GM21786 (cell line): ENCODE measurements around the gene PPM1L.

Experiments
- ATAC-seq: cut with Tn5 transposase; IDR thresholded peaks from one replicate; pipeline ENCODE4 v1.9.1; 2021; ENCODE audit not compliant: unreplicated experiment

The PPM1L gene

DNA sequence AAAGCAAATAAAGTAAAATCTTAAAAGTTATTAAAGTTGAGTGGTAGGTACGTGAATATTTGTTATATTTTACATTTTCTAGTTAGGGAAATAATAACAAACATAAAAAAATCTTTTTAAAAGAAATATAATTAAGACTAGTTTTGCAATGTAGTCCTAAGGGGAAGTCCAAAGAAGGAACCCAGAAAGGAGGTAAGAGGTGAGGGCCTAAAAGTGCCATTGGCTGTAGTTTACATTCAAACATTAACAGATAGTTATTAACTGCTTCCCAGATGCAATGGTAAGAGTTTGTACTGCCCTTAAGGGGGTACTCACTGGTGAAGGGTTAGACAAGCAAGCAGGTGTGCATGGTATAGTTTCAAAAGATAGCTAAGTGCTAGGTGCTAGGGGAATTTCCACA is 269.9 kb downstream of the PPM1L start:
- no peak for ATAC-seq

DNA sequence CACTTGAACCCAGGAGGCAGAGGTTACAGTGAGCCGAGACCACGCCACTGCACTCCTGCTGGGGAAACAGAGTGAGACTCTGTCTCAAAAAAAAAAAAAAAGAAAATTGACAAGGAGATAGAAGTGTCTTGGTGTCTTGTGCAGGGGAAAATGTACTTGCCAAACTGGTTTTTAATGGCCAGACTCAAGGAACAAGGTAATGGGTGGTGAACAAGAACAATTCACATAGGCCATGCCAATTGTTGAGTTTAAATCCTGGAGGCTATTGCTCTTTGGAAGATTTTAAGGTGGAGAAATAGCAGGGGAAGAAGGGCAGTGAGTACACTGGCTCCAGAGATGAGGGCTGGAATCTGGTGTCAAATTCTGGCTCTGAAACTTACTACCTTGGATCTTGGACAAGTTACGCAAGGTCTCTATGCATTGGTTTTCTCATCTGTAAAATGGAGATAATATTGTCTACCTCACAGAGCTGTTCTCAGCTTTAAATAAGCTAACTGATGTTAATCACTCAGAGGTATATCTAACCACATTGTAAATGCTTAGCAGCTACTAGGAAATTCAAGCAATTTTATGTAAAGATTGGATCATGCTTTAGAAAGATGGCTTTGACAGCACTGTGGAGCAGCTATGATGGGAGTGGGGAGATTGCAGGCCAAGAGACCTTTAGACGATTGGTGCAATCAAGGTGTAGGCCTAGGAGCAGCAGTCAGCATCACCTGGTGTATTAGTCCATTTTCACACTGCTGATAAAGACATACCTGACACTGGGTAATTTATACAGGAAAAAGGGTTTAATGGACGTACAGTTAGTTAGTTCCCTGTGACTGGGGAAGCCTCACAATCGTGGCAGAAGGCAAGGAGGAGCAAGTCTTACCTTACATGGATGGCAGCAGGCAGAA is 270.8 kb downstream of the PPM1L start:
- no peak for ATAC-seq

GRCh38 chr3:161028555-161029153 is 272.6 kb downstream of the PPM1L start:
- no peak for ATAC-seq

DNA sequence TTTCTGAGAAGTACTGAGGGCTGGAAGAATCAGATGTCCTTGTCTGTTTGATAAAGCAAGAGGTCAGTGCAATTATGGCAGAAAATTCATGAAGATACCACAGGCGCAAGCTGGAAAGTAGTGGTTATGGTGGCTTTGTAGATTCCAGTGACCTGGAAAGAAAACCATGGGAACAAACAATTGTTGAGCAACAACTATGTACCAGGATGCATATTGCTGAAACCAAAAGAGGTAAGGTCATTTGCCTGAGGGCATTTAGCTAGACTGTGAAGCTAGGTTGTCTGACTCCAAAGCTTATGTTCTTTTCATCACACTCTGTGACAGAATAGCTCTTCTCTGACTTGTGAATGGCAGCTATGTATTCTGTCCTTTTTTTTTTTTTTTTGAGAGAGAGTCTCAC is 275.1 kb downstream of the PPM1L start:
- ATAC-seq, result no peak

DNA sequence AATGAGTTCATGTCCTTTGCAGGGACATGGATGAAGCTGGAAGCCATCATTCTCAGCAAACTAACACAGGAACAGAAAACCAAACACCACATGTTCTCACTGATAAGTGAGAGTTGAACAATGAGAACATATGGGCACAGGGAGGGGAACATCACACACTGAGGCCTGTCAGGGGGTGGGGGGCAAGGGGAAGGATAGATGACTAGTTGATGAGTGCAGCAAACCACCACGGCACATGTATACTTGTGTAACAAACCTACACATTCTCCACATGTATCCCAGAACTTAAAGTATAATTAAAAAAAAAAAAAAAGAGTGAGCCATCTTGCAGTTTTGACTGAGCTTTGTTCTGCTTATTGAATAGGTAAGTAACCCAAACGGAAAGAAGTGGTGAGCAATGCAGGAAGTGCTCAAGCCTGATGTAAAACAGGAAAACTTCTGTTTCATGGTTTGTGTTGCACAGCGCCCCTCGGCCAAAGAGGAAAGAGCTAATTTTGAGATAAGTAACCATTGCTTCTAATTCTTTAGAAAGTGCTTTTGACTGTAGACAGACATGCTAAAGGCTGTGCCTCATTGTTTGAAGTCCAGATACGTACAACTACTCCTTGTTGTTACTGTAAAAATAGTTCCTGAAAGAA is 279.0 kb downstream of the PPM1L start:
- peak; percentile 94 for ATAC-seq

GRCh38 chr3:161035711-161036110 is 279.7 kb downstream of the PPM1L start:
- no peak for ATAC-seq

GRCh38 chr3:161038725-161039124 is 282.7 kb downstream of the PPM1L start:
- ATAC-seq, result no peak

GRCh38 chr3:161042023-161042501 is 286.0 kb downstream of the PPM1L start:
- ATAC-seq, result peak; percentile 58

GRCh38 chr3:161043336-161044035 is 287.5 kb downstream of the PPM1L start:
- ATAC-seq, result peak; percentile 87

- ATAC-seq, result no peak
Observed at GRCh38 chr3:161049683-161050248, 293.7 kb downstream of the PPM1L start.

- ATAC-seq, result peak; percentile 70
Observed at GRCh38 chr3:161050935-161051334, 294.9 kb downstream of the PPM1L start.

GRCh38 chr3:161051856-161052255 is 295.8 kb downstream of the PPM1L start:
- no peak for ATAC-seq

DNA sequence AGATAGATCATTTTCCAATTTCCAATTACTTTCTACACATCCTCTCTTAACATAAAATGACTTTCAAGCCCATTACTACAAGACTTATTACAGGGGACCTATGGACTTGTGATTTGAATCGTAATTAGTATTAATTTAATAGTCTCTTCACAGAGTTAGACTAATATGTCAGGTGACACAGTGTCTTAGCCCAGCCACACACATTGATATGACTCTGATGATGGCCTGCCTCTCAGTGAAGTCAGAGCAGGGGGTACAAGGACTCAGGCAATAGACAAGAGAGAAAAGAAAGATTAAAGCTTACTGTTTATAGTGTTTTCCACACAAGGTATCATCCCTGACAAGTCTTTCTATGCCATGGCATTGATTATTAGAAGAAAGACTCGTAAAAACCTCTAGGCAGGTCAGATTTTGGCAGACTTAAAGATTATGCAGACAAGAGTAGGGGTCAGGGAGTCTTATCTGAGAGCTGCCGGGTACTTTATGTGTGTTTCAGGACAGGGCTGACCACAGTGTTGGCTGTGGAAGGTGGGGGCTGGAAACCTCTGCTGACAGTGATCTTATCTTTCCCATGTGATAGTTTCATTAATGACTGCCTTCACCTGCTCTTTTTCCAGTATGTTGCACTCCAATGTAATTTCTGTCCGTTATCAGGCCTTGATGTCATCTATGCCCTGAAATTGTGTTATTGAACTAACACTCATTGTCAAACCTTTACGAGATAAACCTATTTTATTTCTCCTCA is 299.0 kb downstream of the PPM1L start:
- ATAC-seq, result no peak

DNA sequence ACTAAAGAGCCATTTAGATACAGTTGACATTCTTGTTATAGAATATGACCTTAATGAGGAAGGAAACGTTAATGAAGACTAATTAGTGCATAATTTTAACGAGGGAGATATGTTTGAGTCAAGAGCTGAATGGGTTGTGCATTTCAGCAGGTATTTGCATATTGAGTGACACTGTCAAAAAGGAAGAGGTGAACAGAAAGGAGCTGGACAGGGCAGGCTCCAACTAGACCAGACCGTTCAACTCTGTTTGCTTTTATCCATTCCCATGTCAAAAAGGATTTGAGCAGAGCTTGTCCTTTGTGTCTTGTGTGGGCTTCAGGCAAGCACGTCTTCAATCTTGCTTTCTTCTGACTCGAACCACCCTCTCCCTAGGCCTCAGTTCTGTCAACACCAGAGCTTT is 308.4 kb downstream of the PPM1L start:
- no peak for ATAC-seq

- no peak for ATAC-seq
Observed at GRCh38 chr3:161066930-161067329, 310.9 kb downstream of the PPM1L start.

GRCh38 chr3:161067335-161067734 is 311.3 kb downstream of the PPM1L start:
- no peak for ATAC-seq

DNA sequence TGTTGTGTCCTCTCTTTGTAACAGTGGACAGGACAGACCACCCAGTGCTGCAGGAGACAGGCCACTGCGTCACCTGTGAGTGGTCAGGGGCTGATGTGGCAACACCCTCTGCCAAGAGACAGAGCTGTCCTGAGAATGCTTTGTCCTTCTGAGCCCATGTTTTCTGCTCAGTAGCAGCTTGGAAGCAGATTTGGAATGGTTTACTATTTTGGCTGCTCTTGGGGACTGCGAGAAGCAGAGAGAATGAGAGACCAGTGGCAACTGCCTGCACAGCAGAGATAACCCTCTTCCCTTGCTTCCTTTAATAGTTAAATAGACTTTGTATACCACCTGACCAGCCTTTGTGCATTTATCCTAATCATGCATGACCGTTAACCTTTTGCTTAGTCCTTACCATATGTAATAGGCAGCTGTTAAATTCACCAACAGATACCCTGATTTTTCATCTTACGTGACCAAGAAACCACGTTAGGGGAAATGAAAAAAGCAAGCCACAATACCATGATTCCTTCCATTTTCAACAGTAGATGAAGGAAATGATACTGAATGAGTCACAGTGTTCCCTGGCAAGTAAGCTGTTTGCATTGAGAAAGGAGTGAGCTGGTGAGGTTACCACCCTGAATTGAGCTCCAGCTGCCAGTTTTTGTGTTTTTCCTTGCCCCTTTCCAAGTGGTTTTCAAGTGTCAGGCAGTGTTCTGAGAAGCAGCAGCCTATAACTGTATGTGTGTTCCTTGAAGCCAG is 313.6 kb downstream of the PPM1L start:
- peak; percentile 96 for ATAC-seq

DNA sequence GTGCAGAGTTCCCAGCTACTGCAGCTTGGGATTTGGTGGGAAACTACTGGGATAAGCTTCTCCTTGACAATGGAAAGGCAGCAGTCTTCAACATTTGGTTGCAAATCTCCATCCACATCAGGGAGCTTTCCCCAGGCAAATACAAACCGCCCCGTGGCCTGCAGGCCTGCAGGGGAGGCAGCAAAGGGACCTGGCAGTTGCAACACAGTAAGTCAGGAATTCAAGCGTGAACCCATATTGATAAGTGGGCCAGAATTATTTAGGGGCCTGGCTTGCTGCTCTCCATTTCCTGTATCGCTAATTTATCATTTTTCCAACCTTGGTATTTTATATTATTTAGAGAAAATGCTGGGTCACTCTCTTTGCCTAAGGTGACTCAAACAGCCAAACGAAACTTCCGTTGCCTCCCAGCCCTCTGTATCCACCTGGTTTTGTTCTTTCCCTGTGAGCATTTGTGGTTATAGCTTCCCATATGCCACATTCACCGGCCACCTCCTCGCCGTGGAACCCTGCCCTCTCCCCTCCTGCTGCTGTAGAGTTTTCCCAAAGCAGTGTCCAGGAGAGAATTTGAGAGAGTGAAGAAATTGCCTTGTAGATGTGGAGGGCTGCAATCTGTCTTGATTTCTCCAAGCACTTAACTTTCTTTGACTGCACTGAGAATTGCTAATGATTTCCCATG is 314.4 kb downstream of the PPM1L start:
- ATAC-seq, result no peak
